Measurements from ENCODE around the gene UBN2. TPM values are rescaled to one million over a fixed set of nuclear protein-coding genes. Genes with fewer than 3 reads are reported as not detected.

UBN2 gene
- total RNA-seq, 4 donors from 2014 or later: 11.6 to 20.2 (median 13.8) TPM

DNA sequence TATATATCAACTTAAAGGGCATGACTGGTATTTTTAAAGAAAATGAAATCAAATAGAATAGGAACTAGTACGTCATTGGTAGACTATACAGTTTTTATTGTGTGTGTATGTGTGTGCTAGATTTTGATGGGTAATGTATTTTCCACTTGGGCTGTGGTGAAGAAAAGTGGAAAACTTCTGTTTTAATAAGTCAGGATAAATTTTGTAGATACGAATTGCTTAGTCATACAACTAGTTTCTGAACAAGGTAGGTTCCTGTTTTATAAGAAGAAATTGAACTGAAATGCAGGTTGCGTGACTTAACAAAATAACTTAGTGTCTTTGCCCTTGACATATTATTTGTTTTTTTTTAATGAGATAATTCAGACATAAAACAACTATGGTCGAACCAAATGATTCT is 24.3 kb downstream of the UBN2 start:
- TF ChIP-seq, protein P1, sequence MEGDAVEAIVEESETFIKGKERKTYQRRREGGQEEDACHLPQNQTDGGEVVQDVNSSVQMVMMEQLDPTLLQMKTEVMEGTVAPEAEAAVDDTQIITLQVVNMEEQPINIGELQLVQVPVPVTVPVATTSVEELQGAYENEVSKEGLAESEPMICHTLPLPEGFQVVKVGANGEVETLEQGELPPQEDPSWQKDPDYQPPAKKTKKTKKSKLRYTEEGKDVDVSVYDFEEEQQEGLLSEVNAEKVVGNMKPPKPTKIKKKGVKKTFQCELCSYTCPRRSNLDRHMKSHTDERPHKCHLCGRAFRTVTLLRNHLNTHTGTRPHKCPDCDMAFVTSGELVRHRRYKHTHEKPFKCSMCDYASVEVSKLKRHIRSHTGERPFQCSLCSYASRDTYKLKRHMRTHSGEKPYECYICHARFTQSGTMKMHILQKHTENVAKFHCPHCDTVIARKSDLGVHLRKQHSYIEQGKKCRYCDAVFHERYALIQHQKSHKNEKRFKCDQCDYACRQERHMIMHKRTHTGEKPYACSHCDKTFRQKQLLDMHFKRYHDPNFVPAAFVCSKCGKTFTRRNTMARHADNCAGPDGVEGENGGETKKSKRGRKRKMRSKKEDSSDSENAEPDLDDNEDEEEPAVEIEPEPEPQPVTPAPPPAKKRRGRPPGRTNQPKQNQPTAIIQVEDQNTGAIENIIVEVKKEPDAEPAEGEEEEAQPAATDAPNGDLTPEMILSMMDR (IDR thresholded peaks at IDR 0.05; ENCODE audit: low read depth): no peak

DNA sequence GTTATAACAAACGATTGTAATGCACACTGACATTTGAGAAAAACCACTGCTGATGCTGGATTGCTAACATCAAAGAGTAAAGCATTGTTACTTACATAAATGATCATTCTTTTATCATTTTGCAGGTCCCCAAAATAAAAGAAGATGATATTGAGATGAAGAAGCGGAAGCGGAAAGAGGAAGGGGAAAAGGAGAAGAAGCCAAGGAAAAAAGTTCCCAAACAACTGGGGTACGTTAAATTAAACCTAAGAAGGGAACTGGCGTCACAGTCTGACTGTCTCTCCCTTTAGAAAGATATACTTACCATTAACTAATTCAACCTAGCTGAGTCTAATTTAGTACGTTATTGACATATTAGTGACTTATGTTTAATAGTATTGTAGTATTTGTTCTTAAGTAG is 28.1 kb downstream of the UBN2 start:
- TF ChIP-seq, protein P1 (IDR thresholded peaks at IDR 0.05; ENCODE audit: low read depth): no peak

DNA sequence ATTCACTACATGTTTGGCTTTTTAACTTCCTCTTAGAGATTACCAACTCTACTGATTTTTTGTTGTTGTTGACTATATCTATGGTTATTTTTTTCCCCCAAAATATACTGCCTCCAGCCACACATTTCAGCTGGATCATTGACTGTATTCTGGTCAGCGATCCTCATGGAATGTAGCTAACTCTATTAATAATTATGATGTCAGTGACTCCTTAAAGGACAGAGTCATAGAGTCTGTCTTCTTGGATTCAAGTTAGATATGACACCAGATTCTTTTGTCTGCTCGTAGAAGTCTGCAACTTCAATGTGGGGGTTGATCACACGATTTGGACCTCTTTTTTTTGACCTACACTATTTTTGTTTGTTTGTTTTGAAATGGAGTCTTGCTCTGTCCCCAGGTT is 33.2 kb downstream of the UBN2 start:
- TF ChIP-seq, protein P1 (IDR thresholded peaks at IDR 0.05; ENCODE audit: low read depth): no peak

DNA sequence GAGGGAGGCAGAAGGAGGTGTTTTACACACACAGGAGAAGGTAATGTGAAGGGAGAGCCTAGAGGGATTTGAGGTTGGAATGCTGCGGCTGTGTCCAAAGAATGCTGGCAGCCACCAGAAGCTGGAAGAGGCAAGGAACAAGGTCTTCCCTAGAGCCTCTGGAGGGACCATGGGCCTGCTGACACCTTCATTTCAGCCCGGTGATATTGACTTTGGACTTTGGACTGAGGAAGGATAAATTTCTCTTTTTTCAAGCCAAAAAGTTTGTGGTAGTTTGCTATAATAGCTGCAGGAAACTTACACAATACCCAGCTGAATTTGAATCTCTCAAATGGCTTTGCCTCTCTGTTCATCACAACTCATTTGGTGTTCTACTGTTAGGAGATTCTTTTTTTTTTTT is 34.6 kb downstream of the UBN2 start:
- TF ChIP-seq, protein P1 (IDR thresholded peaks at IDR 0.05; ENCODE audit: low read depth): no peak

DNA sequence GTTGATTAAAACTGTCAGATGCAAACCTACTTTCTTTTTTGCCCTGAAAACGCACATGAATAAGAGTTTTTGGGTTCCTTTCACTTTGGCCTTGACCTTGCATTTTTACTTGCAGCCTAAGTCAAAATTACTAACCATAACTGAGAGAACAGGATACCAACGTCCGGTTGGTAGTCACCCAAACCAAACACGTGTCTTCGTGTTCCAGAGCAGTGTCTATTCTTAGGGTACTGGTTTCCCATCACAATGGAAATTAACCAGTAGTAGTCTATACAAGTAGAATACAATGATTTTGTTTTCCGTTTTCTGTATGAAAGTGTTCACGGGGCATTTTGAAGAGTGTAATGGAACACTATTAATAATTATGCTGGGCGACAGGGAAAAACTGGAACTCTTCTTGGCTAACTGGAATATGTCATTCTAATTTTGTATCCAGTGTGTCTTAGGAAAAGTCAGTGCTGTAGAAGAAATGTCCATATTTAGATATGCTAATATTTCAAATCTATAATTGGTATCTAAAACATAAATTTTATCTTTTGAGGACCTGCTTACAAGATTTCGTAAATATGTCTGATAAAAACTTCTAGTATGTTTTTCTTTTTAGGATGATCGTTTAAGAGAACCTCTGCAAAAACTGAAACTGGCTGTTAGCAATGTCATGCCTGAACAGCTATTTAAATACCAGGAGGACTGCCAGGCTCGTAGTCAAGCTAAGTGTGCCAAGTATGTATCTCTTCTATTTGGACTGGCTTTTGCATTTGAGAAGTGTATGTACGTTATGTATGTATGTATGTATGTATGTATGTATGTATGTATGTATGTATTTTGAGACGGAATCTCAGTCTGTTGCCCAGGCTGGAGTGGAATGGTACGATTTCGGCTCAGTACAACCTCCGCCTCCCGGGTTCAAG is 40.9 kb downstream of the UBN2 start:
- TF ChIP-seq, protein P1 (IDR thresholded peaks at IDR 0.05; ENCODE audit: low read depth): no peak

DNA sequence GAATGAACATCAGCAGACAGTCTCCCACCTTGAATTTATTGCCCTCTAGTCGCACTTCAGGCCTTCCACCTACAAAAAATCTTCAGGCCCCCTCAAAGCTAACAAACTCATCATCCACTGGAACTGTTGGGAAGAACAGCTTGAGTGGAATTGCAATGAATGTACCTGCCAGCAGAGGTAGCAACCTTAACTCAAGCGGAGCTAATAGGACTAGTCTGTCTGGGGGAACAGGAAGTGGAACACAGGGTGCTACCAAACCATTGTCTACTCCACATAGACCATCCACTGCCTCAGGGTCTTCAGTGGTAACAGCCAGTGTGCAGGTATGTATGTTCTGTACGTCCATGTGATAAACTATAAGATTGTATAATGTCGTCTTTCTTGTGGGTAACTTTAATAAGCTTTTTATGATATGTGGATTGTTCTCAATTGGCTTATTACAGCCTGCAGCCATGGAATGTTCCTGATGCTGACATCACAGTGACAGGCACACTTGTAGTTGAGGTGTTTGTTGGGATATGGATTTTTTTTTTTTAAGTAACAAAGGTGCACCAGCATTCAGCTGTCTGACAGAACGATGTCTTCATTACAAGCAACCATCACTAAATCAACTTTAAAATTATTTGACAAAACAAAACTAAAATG is 53.3 kb downstream of the UBN2 start:
- TF ChIP-seq, protein P1 (IDR thresholded peaks at IDR 0.05; ENCODE audit: low read depth): no peak

DNA sequence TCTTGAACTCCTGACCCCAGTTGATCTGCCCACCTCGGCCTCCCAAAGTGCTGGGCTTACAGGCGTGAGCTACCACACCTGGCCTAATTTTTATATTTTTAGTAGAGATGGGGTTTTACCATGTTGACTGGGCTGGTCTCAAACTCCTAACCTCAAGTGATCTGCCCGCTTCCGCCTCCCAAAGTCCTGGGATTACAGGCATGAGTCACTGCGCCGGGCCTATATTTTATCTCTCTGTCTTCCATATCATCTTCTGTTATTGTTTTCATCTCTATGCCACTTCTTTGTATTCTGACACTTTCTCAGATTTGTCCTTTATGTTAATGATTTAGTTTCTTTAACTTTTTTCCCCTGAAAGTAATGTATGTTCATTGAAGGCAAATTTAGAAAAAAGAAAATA is 55.1 kb downstream of the UBN2 start:
- TF ChIP-seq, protein P1 (IDR thresholded peaks at IDR 0.05; ENCODE audit: low read depth): no peak

Data from subcutaneous adipose tissue (tissue), 4 donors.